Mesenchymal stem cell (in vitro differentiated cells and primary cell): ENCODE data around the gene CCDC85C.
A peak's percentile ranks its signal among the peaks of the same experiment; 100 is the strongest.

Source experiments
- DNase-seq: peaks from one replicate; pipeline ENCODE4 v3.0.0-alpha.2; 2013
- H2AFZ ChIP-seq: one replicate; pipeline ENCODE4 v1.6.1; 2013; ENCODE audit warnings: low read depth, mild to moderate bottlenecking, control low read depth, inconsistent platforms, low read length, moderate library complexity
- H2AK5ac ChIP-seq: 2 replicates; pipeline ENCODE4 v1.6.1; 2013; ENCODE audit warnings: low read length, moderate library complexity, mild to moderate bottlenecking, inconsistent platforms; ENCODE audit not compliant: severe bottlenecking
- H2BK120ac ChIP-seq: one replicate; pipeline ENCODE4 v1.6.1; 2013; ENCODE audit warnings: low read depth, mild to moderate bottlenecking, inconsistent platforms, low read length, moderate library complexity
- H2BK12ac ChIP-seq, 2 experiments: one replicate each; pipeline ENCODE4 v1.6.1; 2013; ENCODE audit warnings: inconsistent platforms in 2 of 2, low read length in 2 of 2, mild to moderate bottlenecking in 2 of 2, moderate library complexity in 2 of 2, control low read depth in 1 of 2
- H2BK15ac ChIP-seq: one replicate; pipeline ENCODE4 v1.6.1; 2013; ENCODE audit warnings: mild to moderate bottlenecking, low read depth, inconsistent platforms; ENCODE audit not compliant: poor library complexity, severe bottlenecking
- H2BK5ac ChIP-seq: 2 replicates; pipeline ENCODE4 v1.6.1; 2013; ENCODE audit warnings: low read depth, mild to moderate bottlenecking, low read length, control low read depth, inconsistent platforms; ENCODE audit not compliant: poor library complexity, severe bottlenecking
- H3K14ac ChIP-seq, 2 experiments: one replicate each; pipeline ENCODE4 v1.6.1; 2013; ENCODE audit warnings: inconsistent platforms in 2 of 2, low read length in 2 of 2, control low read depth in 1 of 2, mild to moderate bottlenecking in 1 of 2, moderate library complexity in 1 of 2
- H3K18ac ChIP-seq, 2 experiments: one replicate each; pipeline ENCODE4 v1.6.1; 2013; ENCODE audit warnings: inconsistent platforms in 2 of 2, low read length in 2 of 2, control low read depth in 1 of 2, low read depth in 1 of 2, mild to moderate bottlenecking in 1 of 2
- H3K23ac ChIP-seq, 2 experiments: one replicate each; pipeline ENCODE4 v1.6.1; 2013; ENCODE audit warnings: inconsistent platforms in 2 of 2, low read length in 2 of 2, mild to moderate bottlenecking in 2 of 2, moderate library complexity in 2 of 2, control low read depth in 1 of 2
- H3K27ac ChIP-seq: 2 replicates; pipeline ENCODE4 v1.5.1; 2013; ENCODE audit warnings: mild to moderate bottlenecking, moderate library complexity, low read length, control low read depth, inconsistent platforms; ENCODE audit not compliant: poor library complexity, severe bottlenecking
- H3K27me3 ChIP-seq, 2 experiments: 2 replicates each; pipeline versions ENCODE4 v1.6.1 to v1.7.0; 2013; ENCODE audit warnings: low read length in 2 of 2, mild to moderate bottlenecking in 2 of 2, moderate library complexity in 2 of 2, control low read depth in 1 of 2, inconsistent platforms in 1 of 2; ENCODE audit not compliant: control insufficient read depth in 1 of 2, insufficient read depth in 1 of 2
- H3K36me3 ChIP-seq, 2 experiments: 2 replicates each; pipeline versions ENCODE4 v1.6.1 to v1.7.0; 2013; ENCODE audit warnings: low read length in 2 of 2, control low read depth in 1 of 2, inconsistent platforms in 1 of 2, low read depth in 1 of 2, mild to moderate bottlenecking in 1 of 2; ENCODE audit not compliant: insufficient read depth in 2 of 2, control insufficient read depth in 1 of 2
- H3K4ac ChIP-seq, 2 experiments: one replicate each; pipeline ENCODE4 v1.6.1; 2013; ENCODE audit warnings: inconsistent platforms in 2 of 2, low read length in 2 of 2, mild to moderate bottlenecking in 2 of 2, moderate library complexity in 2 of 2, control low read depth in 1 of 2, low read depth in 1 of 2
- H3K4me1 ChIP-seq: 2 replicates; pipeline ENCODE4 v1.6.1; 2013; ENCODE audit warnings: low read depth, low read length, control low read depth; ENCODE audit not compliant: control insufficient read depth, insufficient read depth
- H3K4me2 ChIP-seq: 2 replicates; pipeline ENCODE4 v1.6.1; 2013; ENCODE audit warnings: low read length, mild to moderate bottlenecking, inconsistent platforms; ENCODE audit not compliant: poor library complexity, severe bottlenecking
- H3K4me3 ChIP-seq, 2 experiments: 2 replicates each; pipeline versions ENCODE4 v1.5.1 to v1.7.0; 2013; ENCODE audit warnings: low read length in 2 of 2, mild to moderate bottlenecking in 2 of 2, control low read depth in 1 of 2, low read depth in 1 of 2; ENCODE audit not compliant: insufficient read depth in 1 of 2
- H3K79me1 ChIP-seq: replicated peaks from 2 replicates; pipeline ENCODE4 v1.6.1; 2013; ENCODE audit warnings: mild to moderate bottlenecking, control low read depth, low read length, inconsistent platforms; ENCODE audit not compliant: poor library complexity, severe bottlenecking
- H3K9ac ChIP-seq: 2 replicates; pipeline ENCODE4 v1.7.0; 2013; ENCODE audit warnings: mild to moderate bottlenecking, low read length, moderate library complexity
- H3K9me3 ChIP-seq: 2 replicates; pipeline ENCODE4 v1.7.0; 2013; ENCODE audit warnings: mild to moderate bottlenecking, low read length; ENCODE audit not compliant: control insufficient read depth
- H4K8ac ChIP-seq: one replicate; pipeline ENCODE4 v1.6.1; 2013; ENCODE audit warnings: inconsistent platforms, mild to moderate bottlenecking, low read length, moderate library complexity
- H4K91ac ChIP-seq: one replicate; pipeline ENCODE4 v1.6.1; 2013; ENCODE audit warnings: mild to moderate bottlenecking, low read length, inconsistent platforms
- WGBS: methylation state at CpG from one replicate; pipeline ENCODE4 v1.1.7; 2013; ENCODE audit warnings: mixed read lengths; 5-methylcytosine and 5-hydroxymethylcytosine counted together

CCDC85C gene

DNA sequence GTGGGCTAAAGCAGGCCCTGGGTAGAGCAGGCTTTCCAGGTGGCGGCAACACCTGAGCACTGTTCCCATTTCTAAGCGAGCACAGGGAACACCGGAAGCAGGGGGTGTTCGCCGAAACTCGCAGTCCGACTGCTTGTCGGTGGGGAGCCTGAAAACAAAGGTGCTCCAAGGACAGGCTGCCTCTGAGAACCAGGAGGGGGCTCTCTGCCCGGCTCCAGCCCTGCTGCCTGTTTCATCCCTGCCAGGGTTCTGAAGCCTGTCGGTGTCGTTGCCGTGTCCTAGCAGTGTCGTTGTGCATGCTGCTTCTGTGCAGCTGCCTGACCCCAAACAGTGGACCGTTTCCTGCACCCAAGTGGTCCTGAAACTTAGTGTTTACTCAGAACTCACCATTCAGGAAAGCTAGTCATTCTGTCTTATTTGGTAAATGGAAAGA lies 101.0 kb downstream of the CCDC85C start:
- Histone ChIP-seq H3K14ac (no peak overlapping the region), H3K4me1 (no peaks in the 10 kb centered on the region), H3K9ac (no peak overlapping the region), H3K23ac (no peak overlapping the region), H2BK5ac (no peak overlapping the region), H3K18ac (no peak overlapping the region), H3K4ac (no peak overlapping the region), H2BK15ac (no peak overlapping the region), H3K27me3 (no peaks in the 10 kb centered on the region), H4K8ac (no peak overlapping the region), H3K4me3 (no peak overlapping the region), H3K36me3 (peaks cover 67 to 96% of the 10 kb centered on the region in 2 experiments), H2AK5ac (no peak overlapping the region), H4K91ac (no peak overlapping the region), H3K9me3 (no peaks in the 10 kb centered on the region), H3K79me1 (peaks cover 29% of the 10 kb centered on the region), H2BK120ac (no peak overlapping the region), H2BK12ac (no peak overlapping the region), H3K4me2 (no peak overlapping the region), H3K27ac (no peak overlapping the region), H2AFZ (no peak overlapping the region)
- no peak for DNase-seq
- WGBS, result 89% methylated on average over 14 of the region's 14 CpGs

DNA sequence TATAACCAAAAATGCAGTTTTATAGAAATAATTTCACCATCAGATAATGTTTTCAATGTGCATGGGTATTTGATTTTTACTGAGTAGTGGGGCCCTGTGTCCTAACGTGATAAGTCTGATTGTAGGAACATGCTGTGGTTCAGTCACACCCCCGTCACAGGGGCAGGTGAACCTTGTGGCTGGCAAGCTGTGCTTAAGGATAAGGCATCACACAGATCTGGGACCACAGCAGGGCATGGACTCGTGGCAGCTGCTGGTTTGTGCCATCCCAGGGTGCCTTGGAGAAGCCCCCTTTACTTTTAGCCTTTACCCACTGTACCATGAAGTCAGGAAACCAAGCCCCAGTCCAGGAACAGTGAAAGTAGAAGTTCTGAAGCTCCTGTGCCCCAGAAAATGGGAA lies 106.1 kb downstream of the CCDC85C start:
- Histone ChIP-seq H4K8ac (no peak overlapping the region), H2AK5ac (no peak overlapping the region), H3K18ac (no peak overlapping the region), H3K27me3 (no peaks in the 10 kb centered on the region), H3K27ac (no peak overlapping the region), H3K79me1 (peaks cover 44% of the 10 kb centered on the region), H3K9ac (no peak overlapping the region), H2BK12ac (no peak overlapping the region), H3K23ac (no peak overlapping the region), H2BK5ac (no peak overlapping the region), H3K4me3 (no peak overlapping the region), H2BK120ac (no peak overlapping the region), H3K14ac (no peak overlapping the region), H2AFZ (no peak overlapping the region), H3K4me2 (no peak overlapping the region), H3K9me3 (no peaks in the 10 kb centered on the region), H3K4ac (no peak overlapping the region), H3K36me3 (peaks cover 52 to 92% of the 10 kb centered on the region in 2 experiments), H2BK15ac (no peak overlapping the region), H4K91ac (no peak overlapping the region), H3K4me1 (no peaks in the 10 kb centered on the region)
- no peak for DNase-seq
- WGBS, result 98% methylated on average over 3 of the region's 3 CpGs

DNA sequence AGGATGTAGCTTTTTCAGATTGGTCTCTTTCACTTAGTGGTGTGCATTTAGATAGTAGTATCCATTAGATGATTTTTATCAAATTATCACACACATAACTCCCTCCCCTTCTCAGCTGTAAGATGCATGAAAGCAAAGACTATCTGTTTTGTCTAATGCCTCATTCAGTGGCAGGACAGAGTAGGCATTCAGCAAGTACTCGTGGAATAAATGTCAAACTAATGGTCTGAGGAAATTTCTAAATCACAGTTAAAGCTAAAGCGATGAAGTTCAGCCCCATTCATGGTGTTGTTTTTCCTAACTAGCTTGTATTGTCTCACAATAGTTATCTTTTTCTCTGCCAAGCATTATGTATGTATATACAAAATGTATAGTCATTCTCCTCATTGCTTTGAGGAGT lies 106.7 kb downstream of the CCDC85C start:
- no peak overlapping the region for H2AFZ ChIP-seq
- H2AK5ac ChIP-seq, result no peak overlapping the region
- no peak overlapping the region for H2BK15ac ChIP-seq
- H3K79me1 ChIP-seq, result peaks cover 47% of the 10 kb centered on the region
- peaks cover 52 to 92% of the 10 kb centered on the region in 2 experiments for H3K36me3 ChIP-seq
- no peaks in the 10 kb centered on the region for H3K4me1 ChIP-seq
- WGBS, result 100% methylated on average over 1 of the region's 2 CpGs
- H4K8ac ChIP-seq, result no peak overlapping the region
- H3K9ac ChIP-seq, result no peak overlapping the region
- H3K27ac ChIP-seq, result no peak overlapping the region
- H3K27me3 ChIP-seq, result no peaks in the 10 kb centered on the region
- H3K4me2 ChIP-seq, result no peak overlapping the region
- no peak overlapping the region for H3K14ac ChIP-seq
- H3K18ac ChIP-seq, result no peak overlapping the region
- no peak overlapping the region for H3K4me3 ChIP-seq
- no peaks in the 10 kb centered on the region for H3K9me3 ChIP-seq
- no peak for DNase-seq
- no peak overlapping the region for H3K4ac ChIP-seq
- no peak overlapping the region for H2BK12ac ChIP-seq
- no peak overlapping the region for H4K91ac ChIP-seq
- H2BK5ac ChIP-seq, result no peak overlapping the region
- no peak overlapping the region for H2BK120ac ChIP-seq
- H3K23ac ChIP-seq, result no peak overlapping the region

DNA sequence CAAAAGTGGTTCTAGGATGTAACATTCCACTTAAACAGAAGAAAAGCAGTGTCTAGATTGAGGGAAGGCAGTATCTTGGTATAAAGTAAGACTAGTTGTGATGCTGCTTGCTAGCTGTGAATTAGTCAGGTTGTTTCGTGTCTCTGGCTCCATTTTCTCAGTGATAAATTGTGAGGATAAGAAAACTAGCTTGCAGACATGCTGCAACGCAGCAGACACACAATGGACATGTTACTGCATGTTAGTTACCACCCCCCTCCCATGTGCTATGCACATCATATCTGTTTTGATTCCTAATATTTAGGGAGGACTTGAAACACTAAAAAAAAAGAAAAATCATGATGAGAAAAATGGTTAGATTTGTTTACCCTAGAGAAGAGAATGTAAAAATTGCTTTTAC lies 119.9 kb downstream of the CCDC85C start:
- no peak overlapping the region for H3K18ac ChIP-seq
- H3K4ac ChIP-seq, result no peak overlapping the region
- no peak overlapping the region for H2AK5ac ChIP-seq
- H3K9me3 ChIP-seq, result no peaks in the 10 kb centered on the region
- no peaks in the 10 kb centered on the region for H3K79me1 ChIP-seq
- H3K23ac ChIP-seq, result no peak overlapping the region
- no peak overlapping the region for H2BK15ac ChIP-seq
- no peak overlapping the region for H3K4me3 ChIP-seq
- peaks cover 4% of the 10 kb centered on the region for H3K4me1 ChIP-seq
- no peak overlapping the region for H4K91ac ChIP-seq
- no peak overlapping the region for H2AFZ ChIP-seq
- H3K36me3 ChIP-seq, result peaks cover 0 to 4% of the 10 kb centered on the region in 2 experiments
- H3K4me2 ChIP-seq, result no peak overlapping the region
- no CpG with 5 or more reads among the region's 2 CpGs for WGBS
- H3K14ac ChIP-seq, result no peak overlapping the region
- no peak overlapping the region for H2BK5ac ChIP-seq
- H2BK12ac ChIP-seq, result no peak overlapping the region
- H3K27me3 ChIP-seq, result no peaks in the 10 kb centered on the region
- DNase-seq, result no peak
- H3K27ac ChIP-seq, result no peak overlapping the region
- no peak overlapping the region for H4K8ac ChIP-seq
- peak overlapping the region; percentile 0 for H3K9ac ChIP-seq
- no peak overlapping the region for H2BK120ac ChIP-seq
